GM21717 (cell line): ENCODE data around the gene PHIP.

Experiments
- ATAC-seq: cut with Tn5 transposase; IDR thresholded peaks from one replicate; pipeline ENCODE4 v1.9.1; 2021; ENCODE audit warnings: mild to moderate bottlenecking, moderate library complexity; ENCODE audit not compliant: unreplicated experiment

Gene PHIP

GRCh38 chr6:79071547-79071946 is 6.5 kb downstream of the PHIP start:
- no peak for ATAC-seq

- peak; percentile 83 for ATAC-seq
Measured at GRCh38 chr6:79070206-79070825, 7.7 kb downstream of the PHIP start.

- no peak for ATAC-seq
Measured at GRCh38 chr6:79066828-79067227, 11.2 kb downstream of the PHIP start.

GRCh38 chr6:79066330-79066729 is 11.7 kb downstream of the PHIP start:
- ATAC-seq = no peak

GRCh38 chr6:79065232-79065631 is 12.8 kb downstream of the PHIP start:
- ATAC-seq = no peak

GRCh38 chr6:79064635-79065034 is 13.4 kb downstream of the PHIP start:
- no peak for ATAC-seq

GRCh38 chr6:79062708-79063107 is 15.3 kb downstream of the PHIP start:
- ATAC-seq = no peak

- ATAC-seq = no peak
Measured at GRCh38 chr6:79057746-79058145, 20.3 kb downstream of the PHIP start.

GRCh38 chr6:79056226-79056625 is 21.8 kb downstream of the PHIP start:
- no peak for ATAC-seq

GRCh38 chr6:79048611-79049010 is 29.4 kb downstream of the PHIP start:
- ATAC-seq = no peak

GRCh38 chr6:79047072-79047471 is 31.0 kb downstream of the PHIP start:
- ATAC-seq = no peak

GRCh38 chr6:79045966-79046365 is 32.1 kb downstream of the PHIP start:
- ATAC-seq = no peak

GRCh38 chr6:79042799-79043126 is 35.3 kb downstream of the PHIP start:
- ATAC-seq = no peak

- peak; percentile 82 for ATAC-seq
Measured at GRCh38 chr6:79042088-79042798, 35.8 kb downstream of the PHIP start.

GRCh38 chr6:79040083-79040482 is 38.0 kb downstream of the PHIP start:
- peak; percentile 64 for ATAC-seq

GRCh38 chr6:79038061-79038460 is 40.0 kb downstream of the PHIP start:
- ATAC-seq = no peak

- ATAC-seq = peak; percentile 77
Measured at GRCh38 chr6:79034865-79035264, 43.2 kb downstream of the PHIP start.

- ATAC-seq = no peak
Measured at GRCh38 chr6:79033279-79033678, 44.8 kb downstream of the PHIP start.

GRCh38 chr6:79031821-79032590 is 46.0 kb downstream of the PHIP start:
- ATAC-seq = no peak

GRCh38 chr6:79030511-79030910 is 47.5 kb downstream of the PHIP start:
- ATAC-seq = no peak

- ATAC-seq = no peak
Measured at GRCh38 chr6:79030023-79030422, 48.0 kb downstream of the PHIP start.

- no peak for ATAC-seq
Measured at GRCh38 chr6:79028641-79029314, 49.3 kb downstream of the PHIP start.
